HL-60/S4 treated with retinoic acid at 250 ng/mL for 4 days and 3 days (cell line): ENCODE measurements around the gene TUBGCP3.
"Not testable (repeated sequence)": the region's sequence is repeated elsewhere in the genome, so short reads cannot be mapped to it uniquely, and the experiment has no call there.

Source experiments
- in situ Hi-C: fragments of 300-500 bp; cut with MboI; formaldehyde crosslinking; loops from 2 replicates; pipeline ENCODE4 v1.7.0; 2022; ENCODE audit warnings: low sequenced_read_pairs

TUBGCP3 gene

GRCh38 chr13:112495465-112495864 is 92.5 kb downstream of the TUBGCP3 start:
- in situ Hi-C loops, result no loop called here

- in situ Hi-C loops, result no loop called here
Observed at GRCh38 chr13:112489199-112489598, 98.8 kb downstream of the TUBGCP3 start.

GRCh38 chr13:112488343-112489050 is 99.5 kb downstream of the TUBGCP3 start:
- in situ Hi-C loops, result not testable (repeated sequence)

GRCh38 chr13:112487127-112487517 is 100.8 kb downstream of the TUBGCP3 start:
- in situ Hi-C loops, result no loop called here

- in situ Hi-C loops, result no loop called here
Observed at GRCh38 chr13:112486386-112487126, 101.4 kb downstream of the TUBGCP3 start.

GRCh38 chr13:112485814-112486213 is 102.1 kb downstream of the TUBGCP3 start:
- in situ Hi-C loops, result not testable (repeated sequence)

GRCh38 chr13:112483299-112483698 is 104.7 kb downstream of the TUBGCP3 start:
- in situ Hi-C loops, result no loop called here

GRCh38 chr13:112481458-112481857 is 106.5 kb downstream of the TUBGCP3 start:
- in situ Hi-C loops, result no loop called here

- in situ Hi-C loops, result no loop called here
Observed at GRCh38 chr13:112479389-112479788, 108.6 kb downstream of the TUBGCP3 start.

GRCh38 chr13:112477070-112477619 is 110.8 kb downstream of the TUBGCP3 start:
- in situ Hi-C loops, result no loop called here

GRCh38 chr13:112475889-112476288 is 112.1 kb downstream of the TUBGCP3 start:
- in situ Hi-C loops, result no loop called here

GRCh38 chr13:112474869-112475268 is 113.1 kb downstream of the TUBGCP3 start:
- in situ Hi-C loops, result no loop called here

GRCh38 chr13:112473818-112474217 is 114.1 kb downstream of the TUBGCP3 start:
- in situ Hi-C loops, result no loop called here

- in situ Hi-C loops, result no loop called here
Observed at GRCh38 chr13:112469071-112469745, 118.7 kb downstream of the TUBGCP3 start.

- in situ Hi-C loops, result no loop called here
Observed at GRCh38 chr13:112468069-112468468, 119.9 kb downstream of the TUBGCP3 start.

GRCh38 chr13:112467236-112467635 is 120.7 kb downstream of the TUBGCP3 start:
- in situ Hi-C loops, result no loop called here

GRCh38 chr13:112466132-112467058 is 121.6 kb downstream of the TUBGCP3 start:
- in situ Hi-C loops, result no loop called here

GRCh38 chr13:112465251-112466131 is 122.5 kb downstream of the TUBGCP3 start:
- in situ Hi-C loops, result no loop called here

- in situ Hi-C loops, result no loop called here
Observed at GRCh38 chr13:112464720-112465119, 123.2 kb downstream of the TUBGCP3 start.
